T-helper 2 cell treated with Interferon-gamma antibody and Interleukin-4, amounts not matched to agents 100 ng/mL and 5 ng/mL, for 36 hours (primary cell): ENCODE results near the gene ADPRH. TPM values are rescaled to one million over a fixed set of nuclear protein-coding genes. Genes with fewer than 3 reads are reported as not detected.
"Not testable (repeated sequence)": the region's sequence is repeated elsewhere in the genome, so short reads cannot be mapped to it uniquely, and the experiment has no call there.

Experiments
- intact Hi-C: fragments of 100-400 bp; cut with micrococcal nuclease; formaldehyde crosslinking; loops from one replicate; pipeline ENCODE4 v1.15.1; 2023
- total RNA-seq: library from RNA; stranded (reverse); gene quantifications from 2 replicates; pipeline ENCODE4 v1.2.3, GENCODE V29; 2022

ADPRH gene
- 2.8 TPM in 2 replicates for total RNA-seq

DNA sequence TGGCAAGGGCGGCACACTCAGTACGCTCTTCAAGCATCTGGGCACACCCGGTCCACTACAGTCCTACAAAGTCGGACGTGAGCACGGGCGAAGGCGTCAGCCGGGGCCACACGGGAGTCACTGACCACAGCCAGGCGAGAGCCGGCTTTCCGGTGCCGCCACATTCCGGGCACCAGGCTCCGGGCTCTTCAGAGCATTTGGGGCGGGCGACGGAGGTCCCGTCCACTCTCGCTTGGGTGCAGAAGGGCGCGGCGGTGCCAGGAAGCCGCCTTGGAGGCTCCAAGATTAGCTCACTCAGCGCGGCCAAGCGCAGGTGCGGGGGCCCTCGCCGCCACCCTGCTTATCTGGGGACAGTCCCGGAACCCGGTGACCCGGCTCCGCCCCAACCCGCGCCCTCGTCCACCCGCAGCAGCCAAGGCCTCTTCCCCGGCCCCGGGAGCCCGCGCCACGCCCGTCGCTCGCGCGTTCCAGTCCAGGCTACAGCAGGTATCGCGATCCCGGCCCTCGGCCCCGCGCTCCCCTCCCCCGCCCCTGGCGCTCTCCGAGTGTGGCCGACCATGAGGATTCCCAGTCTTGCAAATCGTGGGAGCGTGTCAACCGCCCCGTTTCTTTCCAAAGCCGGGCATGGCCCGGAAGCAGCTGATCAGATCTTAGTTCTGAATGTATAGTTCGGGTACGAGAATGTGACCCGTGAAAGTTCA lies at the start of gene ADPRH:
Gene ADPRH, plus strand, starts transcription at position 127 of the 701 bp plus-strand sequence. CDS start 2,678 bp downstream, outside the sequence.
- intact Hi-C loops: loop anchor here (5.0 kb wide), 2 partner anchors 58 to 98 kb away; partner anchors contain the start of gene COX17

- intact Hi-C loops: no loop called here
These were observed 49.4 kb upstream of the ADPRH start for GRCh38 chr3:119529883-119530282.

GRCh38 chr3:119530456-119530855 lies 48.8 kb upstream of the ADPRH start:
- intact Hi-C loops: no loop called here

GRCh38 chr3:119531151-119531550 lies 48.1 kb upstream of the ADPRH start:
- intact Hi-C loops: no loop called here

DNA sequence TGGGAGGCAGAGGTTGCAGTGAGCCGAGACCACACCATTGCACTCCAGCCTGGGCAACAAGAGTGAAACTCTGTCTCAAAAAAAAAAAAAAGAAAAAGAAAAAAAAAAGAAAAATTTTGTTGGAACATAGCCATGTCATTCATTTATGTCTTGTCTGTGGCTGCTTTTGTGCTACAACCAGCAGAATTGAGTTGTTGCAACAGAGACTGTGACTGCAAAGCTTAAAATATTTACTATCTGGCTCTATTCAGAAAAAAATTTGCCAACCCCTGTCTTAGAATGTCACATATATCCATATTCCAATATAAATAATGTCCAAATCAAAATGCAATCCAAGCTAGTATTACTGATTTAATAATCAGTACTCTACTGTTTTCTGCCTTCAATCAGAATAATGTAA lies 45.0 kb upstream of the ADPRH start:
- intact Hi-C loops: no loop called here

- intact Hi-C loops: no loop called here
These were observed 42.5 kb upstream of the ADPRH start for GRCh38 chr3:119536757-119537156.

GRCh38 chr3:119538772-119539171 lies 40.5 kb upstream of the ADPRH start:
- intact Hi-C loops: no loop called here

- intact Hi-C loops: no loop called here
These were observed 37.7 kb upstream of the ADPRH start for GRCh38 chr3:119541547-119541946.

GRCh38 chr3:119542168-119542767 lies 37.0 kb upstream of the ADPRH start:
- intact Hi-C loops: no loop called here

GRCh38 chr3:119543147-119543546 lies 36.1 kb upstream of the ADPRH start:
- intact Hi-C loops: no loop called here

DNA sequence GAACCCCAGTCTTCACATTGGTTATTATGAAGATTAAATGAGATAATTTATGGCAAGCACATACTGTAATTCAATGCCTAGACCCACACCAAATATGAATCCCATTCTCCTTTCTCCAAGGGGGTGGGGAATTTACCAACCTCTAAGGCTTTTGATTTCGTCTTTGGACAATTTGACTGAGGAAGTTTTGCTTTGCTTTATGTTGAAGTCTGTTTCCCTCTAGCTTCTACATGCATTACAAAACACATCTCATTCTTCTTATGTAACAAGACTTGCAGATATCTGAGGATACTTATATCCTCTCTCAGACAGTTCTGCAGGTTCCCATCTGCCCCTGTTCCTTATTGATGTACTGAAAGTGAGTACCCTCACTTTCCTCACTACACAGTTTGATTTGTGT lies 32.1 kb upstream of the ADPRH start:
- intact Hi-C loops: no loop called here

GRCh38 chr3:119548341-119548740 lies 31.0 kb upstream of the ADPRH start:
- intact Hi-C loops: no loop called here

DNA sequence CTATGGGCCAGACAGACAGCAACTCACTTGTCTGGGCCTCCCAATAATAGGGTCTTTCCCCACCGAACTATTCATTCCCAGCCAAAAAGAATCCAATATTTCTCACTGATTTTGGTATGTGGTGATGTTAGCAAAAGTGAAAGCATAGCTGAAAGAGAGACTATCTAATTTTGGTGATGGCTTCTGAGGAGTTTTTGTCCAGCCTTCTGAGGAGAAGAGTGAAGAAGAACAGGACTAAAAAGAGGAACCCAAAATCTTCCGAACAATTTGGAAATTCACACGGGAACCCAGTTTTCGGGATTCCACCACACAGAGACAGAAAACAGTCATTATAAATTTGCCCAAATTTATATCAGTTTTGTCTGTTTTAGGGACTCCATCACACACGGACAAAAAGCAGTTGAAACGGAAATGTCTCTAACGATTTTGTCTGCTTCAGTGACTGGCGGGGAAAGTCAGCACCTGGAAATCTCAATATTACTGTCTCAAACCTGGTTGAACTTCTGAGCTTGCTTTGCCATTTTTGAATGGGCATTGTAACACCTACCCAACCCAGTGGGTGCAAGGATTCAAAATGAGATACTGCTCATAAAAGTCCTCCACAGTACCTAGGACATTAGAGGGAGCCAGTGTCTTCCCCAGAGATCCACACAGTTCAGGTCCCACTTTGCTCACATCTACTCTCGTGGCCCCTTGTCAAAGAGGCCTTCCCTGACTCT lies 28.9 kb upstream of the ADPRH start:
- intact Hi-C loops: no loop called here

DNA sequence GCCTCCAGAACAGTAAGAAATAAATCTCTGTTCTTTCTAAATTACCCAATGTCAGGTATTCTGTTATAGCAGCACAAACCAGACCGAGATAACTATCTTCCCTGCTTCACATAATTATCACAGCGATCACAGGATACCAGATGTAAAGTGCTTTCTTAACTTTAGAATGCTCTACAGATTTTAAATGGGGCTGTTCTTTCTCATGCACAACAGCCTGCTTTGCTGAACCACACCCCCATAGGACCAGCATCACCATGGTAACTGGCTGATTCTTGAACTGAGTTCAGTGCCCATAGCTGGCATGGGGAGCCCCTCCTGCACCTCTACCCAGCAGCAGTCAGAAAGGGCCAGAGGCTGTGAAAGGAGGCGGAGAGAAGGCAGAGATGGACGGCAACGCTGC lies 27.7 kb upstream of the ADPRH start:
- intact Hi-C loops: no loop called here

- intact Hi-C loops: not testable (repeated sequence)
These were observed 26.4 kb upstream of the ADPRH start for GRCh38 chr3:119552928-119553327.

DNA sequence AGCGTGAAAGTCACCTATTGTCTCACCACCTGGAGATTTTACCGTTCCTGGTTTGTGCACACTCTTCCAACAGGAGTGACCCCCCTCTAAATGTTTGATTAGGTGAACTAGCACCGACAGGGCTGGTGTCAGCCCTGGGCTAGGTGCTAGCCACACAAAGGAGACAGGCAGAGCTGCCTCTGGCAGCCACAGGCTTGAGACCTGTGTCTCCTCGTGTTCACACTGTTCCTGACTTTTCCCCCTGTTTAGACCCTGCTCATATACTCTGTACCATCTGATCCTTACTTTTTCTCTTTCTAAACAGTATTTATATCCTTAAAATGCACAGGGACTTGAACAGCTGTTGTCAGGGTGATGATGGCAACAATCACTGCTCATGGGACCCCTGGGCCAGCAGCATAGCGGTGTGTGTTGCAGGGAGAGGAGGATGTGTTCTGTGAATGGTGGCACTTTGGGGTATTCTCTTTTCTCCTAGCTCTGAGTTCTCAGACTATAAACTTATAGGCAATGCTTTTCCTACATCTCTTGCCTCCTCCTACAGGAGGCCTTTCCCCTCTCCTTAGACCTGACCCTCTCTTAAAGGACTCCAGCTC lies 25.4 kb upstream of the ADPRH start:
- intact Hi-C loops: no loop called here

- intact Hi-C loops: loop anchor here (5.0 kb wide), 2 partner anchors 263 to 673 kb away; partner anchors contain the start of gene ARHGAP31
These were observed 24.0 kb upstream of the ADPRH start for GRCh38 chr3:119555309-119555735.

DNA sequence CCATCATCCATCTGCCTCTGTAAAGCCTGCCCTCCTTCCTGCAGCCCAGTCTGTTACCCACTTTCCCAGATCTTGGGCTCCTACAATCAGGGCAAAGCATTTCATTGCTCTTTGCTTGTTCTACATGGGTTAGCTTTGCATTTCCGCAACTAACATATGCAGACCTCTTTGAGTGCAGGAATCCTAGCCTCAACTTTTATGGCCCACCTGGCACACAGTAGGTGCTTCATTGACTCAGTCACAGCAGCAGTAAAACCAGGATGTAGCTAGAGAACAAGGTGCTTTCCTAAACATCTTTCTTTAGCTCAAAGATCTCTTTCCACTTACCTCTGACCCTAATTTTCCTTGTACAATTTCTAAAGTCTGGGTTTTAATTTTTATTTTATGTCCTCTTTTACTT lies 23.4 kb upstream of the ADPRH start:
- intact Hi-C loops: loop anchor here (5.0 kb wide), 2 partner anchors 264 to 674 kb away; partner anchors contain the start of gene ARHGAP31

- intact Hi-C loops: loop anchor here (5.0 kb wide), 2 partner anchors 265 to 675 kb away; partner anchors contain the start of gene ARHGAP31
These were observed 22.0 kb upstream of the ADPRH start for GRCh38 chr3:119557192-119557876.

GRCh38 chr3:119557877-119558269 lies 21.4 kb upstream of the ADPRH start:
- intact Hi-C loops: loop anchor here (2.0 to 5.0 kb wide), 4 partner anchors 49 to 676 kb away; partner anchors contain the start of gene ARHGAP31
